Karpas-422 (cell line): ENCODE measurements around the gene WDR45B. TPM values are rescaled to one million over a fixed set of nuclear protein-coding genes. Genes with fewer than 3 reads are reported as not detected.

Source experiments
- DNase-seq: peaks from one replicate; pipeline ENCODE4 v3.0.0-alpha.2; 2015
- H2AFZ ChIP-seq: fragments of 200-600 bp; sonication (generic); 2 replicates; pipeline ENCODE4 v1.6.1; 2014; ENCODE audit warnings: antibody characterized with exemption, low read length, mixed read lengths
- H3K27ac ChIP-seq: fragments of 200-600 bp; sonication (generic); 2 replicates; pipeline ENCODE4 v1.5.1; 2014; ENCODE audit warnings: mild to moderate bottlenecking, low read length, moderate library complexity
- H3K27me3 ChIP-seq: fragments of 200-600 bp; sonication (generic); 2 replicates; pipeline ENCODE4 v1.6.1; 2014; ENCODE audit warnings: low read length, mixed read lengths
- H3K36me3 ChIP-seq: fragments of 200-600 bp; sonication (generic); 2 replicates; pipeline ENCODE4 v1.6.1; 2014; ENCODE audit warnings: low read length, mixed read lengths; ENCODE audit not compliant: insufficient read depth
- H3K4me1 ChIP-seq: fragments of 200-600 bp; sonication (generic); 2 replicates; pipeline ENCODE4 v1.6.1; 2014; ENCODE audit warnings: mild to moderate bottlenecking, low read length, mixed read lengths
- H3K4me2 ChIP-seq: fragments of 200-600 bp; sonication (generic); 2 replicates; pipeline ENCODE4 v1.6.1; 2014; ENCODE audit warnings: low read length, low read depth, mild to moderate bottlenecking; ENCODE audit not compliant: poor library complexity, severe bottlenecking
- H3K4me3 ChIP-seq: fragments of 200-600 bp; sonication (generic); 2 replicates; pipeline ENCODE4 v1.5.1; 2014; ENCODE audit warnings: mild to moderate bottlenecking, antibody characterized with exemption, low read length, mixed read lengths
- H3K79me2 ChIP-seq: fragments of 200-600 bp; sonication (generic); 2 replicates; pipeline ENCODE4 v1.6.1; 2014; ENCODE audit warnings: mild to moderate bottlenecking, low read length, mixed read lengths
- H3K9ac ChIP-seq: fragments of 200-600 bp; sonication (generic); 2 replicates; pipeline ENCODE4 v1.6.0; 2014; ENCODE audit warnings: low read length
- H3K9me2 ChIP-seq: fragments of 200-600 bp; sonication (generic), shearing (Covaris generic); replicated peaks from 2 replicates; pipeline ENCODE4 v1.6.0; 2014; ENCODE audit warnings: mild to moderate bottlenecking, low read length, moderate library complexity; ENCODE audit not compliant: insufficient read depth
- H3K9me3 ChIP-seq: fragments of 300-700, 200-600 bp; sonication (generic); 2 replicates; pipeline ENCODE4 v1.6.1; 2014; ENCODE audit warnings: low read length, mixed read lengths
- H4K20me1 ChIP-seq: fragments of 200-600 bp; sonication (generic); 2 replicates; pipeline ENCODE4 v1.6.1; 2014; ENCODE audit warnings: mild to moderate bottlenecking, antibody characterized with exemption, low read length, low read depth; ENCODE audit not compliant: insufficient read depth
- total RNA-seq: library from RNA; depleted of rRNA; stranded (reverse); fragments of >200 nt; shearing (Covaris generic); gene quantifications from 2 replicates; pipeline ENCODE4 v1.2.3, GENCODE V29; 2014; ENCODE audit warnings: low replicate concordance

Gene WDR45B
- total RNA-seq, 1 experiment from 2014 or later = 55.8 TPM

DNA sequence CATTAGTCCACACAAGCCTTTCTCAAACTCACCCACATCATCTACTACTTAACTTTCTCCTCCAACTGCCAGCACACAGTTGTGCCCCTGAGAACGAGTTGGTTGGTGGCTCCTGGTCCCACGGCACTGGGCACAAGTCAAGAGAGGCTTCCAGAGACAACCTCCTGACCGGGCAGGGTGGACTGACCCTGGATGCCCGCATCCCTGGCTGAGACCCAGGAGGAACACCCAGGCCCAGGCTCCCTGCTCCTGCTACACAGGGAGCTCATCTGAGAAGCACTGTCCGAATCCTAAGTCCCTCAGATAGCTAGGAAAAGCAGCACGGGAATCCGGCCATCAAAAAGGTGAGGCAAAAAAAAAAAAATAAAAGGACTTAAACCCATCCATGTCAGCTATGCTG is 29.0 kb downstream of the WDR45B start:
- Histone ChIP-seq H3K36me3 (peaks cover 28% of the 10 kb centered on the region; the same call in 1 of the 2 replicates), H2AFZ (no peak overlapping the region), H3K27ac (no peak overlapping the region), H3K9me2 (no peaks in the 10 kb centered on the region), H3K9ac (no peak overlapping the region), H3K4me1 (no peaks in the 10 kb centered on the region), H3K4me2 (no peak overlapping the region), H3K27me3 (no peaks in the 10 kb centered on the region), H3K4me3 (no peak overlapping the region), H3K9me3 (no peaks in the 10 kb centered on the region), H4K20me1 (0 out of 2 replicates have a peak, but pooled peaks cover 9% of the 10 kb centered on the region), H3K79me2 (peaks cover 11% of the 10 kb centered on the region; the same call in 1 of the 2 replicates)
- no peak for DNase-seq

DNA sequence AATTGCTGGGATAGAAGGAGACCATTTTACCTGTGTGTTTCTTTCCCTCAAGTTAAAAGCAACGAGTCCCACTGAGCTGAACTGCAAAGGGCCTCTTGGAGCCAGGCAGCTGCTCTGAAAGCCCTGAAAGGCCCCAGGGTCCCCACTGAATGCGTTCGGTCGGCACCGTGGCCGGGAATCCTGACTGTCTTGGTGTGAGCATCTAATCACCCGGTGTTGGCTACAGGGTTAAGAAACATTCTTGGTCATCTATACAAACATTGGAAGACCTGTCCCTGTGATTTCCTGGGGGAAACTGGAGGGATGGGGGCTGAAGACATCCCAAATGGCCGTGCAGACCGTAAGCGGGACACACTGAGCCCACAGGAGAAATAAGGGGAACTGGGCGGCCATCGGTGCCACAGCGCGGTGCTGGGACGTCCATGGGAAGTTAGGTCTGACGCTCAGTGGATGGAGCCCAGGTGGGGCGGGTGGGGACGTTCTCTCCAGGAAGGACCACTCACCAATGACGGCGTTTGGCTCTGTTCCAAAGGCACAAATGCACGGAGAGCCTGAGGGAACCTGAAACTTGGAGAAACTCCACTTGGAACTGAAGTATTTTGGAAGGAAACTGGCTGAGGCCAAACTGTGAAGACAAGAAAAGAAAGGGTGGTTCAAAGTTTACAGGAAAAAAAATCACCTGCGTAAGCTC is 32.1 kb downstream of the WDR45B start:
- Histone ChIP-seq H2AFZ (no peak overlapping the region), H3K36me3 (peaks cover 31% of the 10 kb centered on the region)

DNA sequence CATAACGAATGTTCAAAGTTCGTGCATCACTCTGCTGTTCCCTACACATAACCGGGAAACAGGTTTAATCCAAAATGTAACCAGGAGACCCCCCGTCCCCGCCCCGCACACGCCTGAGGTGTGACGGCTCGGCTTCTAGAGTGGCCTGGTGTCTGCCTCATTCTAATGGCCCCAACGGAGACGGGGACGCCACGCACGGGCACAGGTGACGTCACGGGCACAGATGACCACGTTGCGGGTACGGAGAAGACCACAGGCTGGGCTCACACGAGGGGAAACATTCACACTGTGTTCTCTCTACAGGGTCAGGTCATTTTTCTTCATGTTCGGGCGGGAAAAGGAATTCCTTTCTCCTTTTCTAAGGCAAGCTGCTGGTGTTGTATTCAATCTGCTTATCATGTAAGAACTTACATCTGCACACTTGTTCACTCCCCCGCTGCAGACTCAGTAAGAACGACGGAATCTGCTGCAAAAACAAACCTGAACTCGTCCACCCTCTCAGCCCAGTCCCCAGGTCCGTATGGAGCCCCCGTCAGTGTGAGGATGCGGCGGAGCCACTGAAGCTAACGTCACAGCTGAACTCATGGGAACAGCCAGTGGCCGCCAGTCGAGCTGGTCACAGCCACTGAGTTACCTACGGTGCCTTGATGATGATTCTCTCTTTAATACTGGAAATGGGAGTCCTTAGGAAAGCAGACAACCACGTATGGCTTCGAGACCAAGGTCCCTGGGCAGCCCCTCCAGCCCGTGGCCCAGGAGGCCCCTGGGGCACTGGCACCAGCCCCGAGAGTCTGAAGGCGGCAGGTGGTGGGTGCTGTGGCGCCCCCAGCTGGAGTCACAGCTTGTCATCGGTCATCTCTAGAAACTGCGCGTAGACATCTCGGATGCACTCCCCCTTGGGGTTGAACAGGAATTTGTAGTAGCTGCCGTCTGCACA is 32.9 kb downstream of the WDR45B start:
- no peak overlapping the region for H3K4me3 ChIP-seq
- no peaks in the 10 kb centered on the region for H3K9me2 ChIP-seq
- H3K9me3 ChIP-seq = no peaks in the 10 kb centered on the region
- H3K36me3 ChIP-seq = peaks cover 29% of the 10 kb centered on the region
- no peaks in the 10 kb centered on the region for H3K27me3 ChIP-seq
- no peak for DNase-seq
- H4K20me1 ChIP-seq = 0 out of 2 replicates have a peak, but pooled peaks cover 4% of the 10 kb centered on the region
- H2AFZ ChIP-seq = no peak overlapping the region
- no peak overlapping the region for H3K27ac ChIP-seq
- no peak overlapping the region for H3K4me2 ChIP-seq
- no peaks in the 10 kb centered on the region for H3K4me1 ChIP-seq
- no peak overlapping the region for H3K9ac ChIP-seq
- 0 out of 2 replicates have a peak, but pooled peaks cover 3% of the 10 kb centered on the region for H3K79me2 ChIP-seq

More for the DNA sequence above, 32.1 kb downstream of the WDR45B start:
- H3K27ac ChIP-seq = no peak overlapping the region
- H3K4me1 ChIP-seq = no peaks in the 10 kb centered on the region
- H3K27me3 ChIP-seq = no peaks in the 10 kb centered on the region
- H3K79me2 ChIP-seq = 0 out of 2 replicates have a peak, but pooled peaks cover 3% of the 10 kb centered on the region
- H3K4me2 ChIP-seq = no peak overlapping the region
- H3K4me3 ChIP-seq = no peak overlapping the region
- no peak for DNase-seq
- H4K20me1 ChIP-seq = 0 out of 2 replicates have a peak, but pooled peaks cover 4% of the 10 kb centered on the region
- H3K9me2 ChIP-seq = no peaks in the 10 kb centered on the region
- no peaks in the 10 kb centered on the region for H3K9me3 ChIP-seq
- H3K9ac ChIP-seq = no peak overlapping the region

DNA sequence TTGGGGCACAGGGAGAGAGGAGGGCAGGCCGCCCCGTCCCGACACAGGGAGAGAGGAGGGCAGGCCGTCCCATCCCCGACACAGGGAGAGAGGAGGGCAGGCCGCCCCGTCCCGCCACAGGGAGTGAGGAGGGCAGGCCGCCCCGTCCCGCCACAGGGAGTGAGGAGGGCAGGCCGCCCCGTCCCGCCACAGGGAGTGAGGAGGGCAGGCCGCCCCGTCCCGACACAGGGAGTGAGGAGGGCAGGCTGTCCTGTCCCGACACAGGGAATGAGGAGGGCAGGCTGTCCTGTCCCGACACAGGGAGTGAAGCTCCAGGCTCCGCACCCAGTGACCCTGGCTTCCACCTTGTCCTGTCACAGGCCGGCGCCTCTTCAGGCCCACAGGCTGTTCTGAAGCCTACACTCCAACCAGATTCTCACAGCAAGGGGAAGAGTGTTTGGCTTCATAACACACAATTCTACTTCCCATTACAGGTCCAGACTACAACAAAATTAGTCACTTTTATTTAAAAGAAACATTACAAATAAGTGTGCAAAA is 34.1 kb downstream of the WDR45B start:
- no peaks in the 10 kb centered on the region for H3K4me1 ChIP-seq
- H3K79me2 ChIP-seq = 0 out of 2 replicates have a peak, but pooled peaks cover 3% of the 10 kb centered on the region
- no peaks in the 10 kb centered on the region for H3K27me3 ChIP-seq
- peaks cover 31% of the 10 kb centered on the region for H3K36me3 ChIP-seq
- H4K20me1 ChIP-seq = no peaks in the 10 kb centered on the region
- H3K9me2 ChIP-seq = no peaks in the 10 kb centered on the region
- H3K4me3 ChIP-seq = no peak overlapping the region
- no peak for DNase-seq
- H3K9ac ChIP-seq = no peak overlapping the region
- H3K9me3 ChIP-seq = no peaks in the 10 kb centered on the region
- no peak overlapping the region for H2AFZ ChIP-seq
- H3K4me2 ChIP-seq = no peak overlapping the region
- H3K27ac ChIP-seq = no peak overlapping the region

DNA sequence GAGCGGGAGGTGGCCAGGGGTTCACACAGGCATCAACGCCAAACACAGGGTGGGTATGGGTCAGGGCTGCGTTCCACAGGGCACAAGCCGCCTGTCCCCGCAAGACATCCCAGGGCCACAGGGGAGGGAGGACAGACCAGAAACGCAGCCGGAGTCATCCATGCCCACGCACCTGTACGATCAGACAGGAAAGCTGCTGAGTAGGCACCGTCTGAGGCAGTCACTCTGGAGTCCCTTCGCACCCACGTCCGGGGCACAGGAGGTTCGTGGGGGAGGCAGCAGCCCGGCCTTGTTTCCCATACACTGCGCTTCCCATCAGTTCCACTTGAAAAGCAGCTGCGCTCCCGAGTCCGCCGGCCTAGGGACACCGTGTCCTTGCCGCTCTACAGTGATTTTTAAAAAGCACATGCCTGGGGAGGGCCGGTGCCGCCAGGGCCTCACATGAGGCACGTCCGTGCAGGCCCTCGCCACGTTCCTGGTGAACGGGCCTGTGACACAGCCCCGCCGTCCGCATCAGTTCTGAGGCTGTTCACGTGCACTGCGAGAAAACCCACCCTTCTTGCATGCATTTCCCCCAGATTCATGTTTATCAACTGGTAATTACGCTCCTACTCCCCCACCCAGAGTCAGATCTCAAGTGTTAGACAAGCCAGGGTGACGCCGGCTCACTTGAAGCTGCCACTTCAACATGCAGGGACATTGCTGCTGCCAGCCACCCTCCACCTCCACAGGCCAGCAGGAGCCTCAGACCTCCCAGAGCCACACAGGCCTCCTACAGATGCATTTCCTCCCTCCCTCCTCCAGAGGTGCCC is 34.8 kb downstream of the WDR45B start:
- peaks cover 27% of the 10 kb centered on the region for H3K36me3 ChIP-seq
- no peak overlapping the region for H3K4me3 ChIP-seq
- no peak overlapping the region for H3K4me2 ChIP-seq
- no peaks in the 10 kb centered on the region for H3K4me1 ChIP-seq
- H3K9me2 ChIP-seq = no peaks in the 10 kb centered on the region
- no peak overlapping the region for H3K9ac ChIP-seq
- H4K20me1 ChIP-seq = no peaks in the 10 kb centered on the region
- H3K27ac ChIP-seq = no peak overlapping the region
- no peak overlapping the region for H2AFZ ChIP-seq
- 0 out of 2 replicates have a peak, but pooled peaks cover 3% of the 10 kb centered on the region for H3K79me2 ChIP-seq
- no peaks in the 10 kb centered on the region for H3K27me3 ChIP-seq
- no peaks in the 10 kb centered on the region for H3K9me3 ChIP-seq
- no peak for DNase-seq

DNA sequence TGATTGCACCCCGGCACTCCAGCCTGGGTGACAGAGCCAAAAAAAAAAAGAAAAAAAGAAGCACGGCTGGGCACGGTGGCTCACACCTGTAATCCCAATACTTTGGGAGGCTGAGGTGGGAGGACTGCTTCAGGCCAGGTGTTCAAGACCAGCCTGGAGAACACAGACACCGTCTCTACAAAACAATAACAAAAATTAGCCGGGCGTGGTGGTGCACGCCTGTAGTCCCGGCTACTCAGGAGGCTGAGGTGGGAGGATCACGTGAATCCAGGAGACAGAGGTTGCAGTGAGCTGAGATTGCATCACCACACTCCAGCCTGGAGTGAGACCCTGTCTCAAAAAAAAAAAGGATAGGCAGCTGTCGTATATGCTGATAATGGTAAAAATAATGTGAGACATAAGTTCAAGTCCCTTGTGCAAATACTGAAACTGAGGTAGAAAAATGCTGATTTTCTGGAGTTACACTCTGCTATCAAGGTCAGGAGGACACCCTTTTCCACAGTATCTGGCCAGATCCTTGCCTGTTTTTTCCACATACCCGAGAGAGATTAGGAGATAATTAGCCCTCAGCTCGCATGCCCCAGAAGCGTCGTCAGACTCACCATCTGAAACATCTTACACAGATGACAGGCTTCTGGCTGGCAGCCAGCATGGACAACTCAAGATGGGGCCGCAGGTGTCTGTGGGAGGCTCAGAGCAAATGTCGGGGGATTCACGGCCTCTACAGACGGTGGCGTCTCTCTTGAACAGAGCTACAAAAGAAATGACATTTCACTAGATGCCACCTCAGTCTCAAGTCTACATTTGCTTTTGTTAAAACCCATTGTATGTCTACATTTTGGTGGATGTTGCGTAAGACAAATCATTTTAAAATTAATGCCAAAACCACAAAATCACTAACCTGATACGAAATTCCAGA is 36.8 kb downstream of the WDR45B start:
- peaks cover 30% of the 10 kb centered on the region for H3K36me3 ChIP-seq
- no peaks in the 10 kb centered on the region for H3K9me3 ChIP-seq

DNA sequence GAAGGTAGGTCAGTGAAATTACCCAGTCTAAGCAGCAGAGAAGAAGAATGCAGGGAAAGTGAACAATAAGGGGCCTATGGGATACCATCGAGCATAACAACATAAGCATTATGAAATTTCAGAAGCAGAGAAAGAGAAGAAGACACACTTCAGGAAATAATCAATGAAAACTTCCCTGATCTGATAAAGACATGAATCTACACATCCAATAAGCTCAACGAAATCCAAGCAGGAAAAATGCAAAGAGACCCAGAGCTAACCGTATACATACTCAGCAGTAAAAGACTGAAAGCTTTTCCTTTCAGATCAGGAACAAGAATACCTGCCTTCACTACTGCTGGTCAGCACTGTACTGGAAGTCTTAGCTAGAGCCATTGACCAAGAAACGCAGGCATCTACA is 38.6 kb downstream of the WDR45B start:
- H4K20me1 ChIP-seq = no peaks in the 10 kb centered on the region
- H3K9me2 ChIP-seq = no peaks in the 10 kb centered on the region
- H2AFZ ChIP-seq = no peak overlapping the region
- H3K9ac ChIP-seq = no peak overlapping the region
- no peak overlapping the region for H3K4me3 ChIP-seq
- H3K4me1 ChIP-seq = no peaks in the 10 kb centered on the region
- H3K9me3 ChIP-seq = no peaks in the 10 kb centered on the region
- no peaks in the 10 kb centered on the region for H3K79me2 ChIP-seq
- no peak overlapping the region for H3K27ac ChIP-seq
- no peak for DNase-seq
- no peak overlapping the region for H3K4me2 ChIP-seq
- H3K27me3 ChIP-seq = no peaks in the 10 kb centered on the region
- H3K36me3 ChIP-seq = peaks cover 34% of the 10 kb centered on the region

More for the DNA sequence above, 36.8 kb downstream of the WDR45B start:
- H3K9me2 ChIP-seq = no peaks in the 10 kb centered on the region
- H4K20me1 ChIP-seq = no peaks in the 10 kb centered on the region
- no peak overlapping the region for H3K27ac ChIP-seq
- no peak overlapping the region for H3K9ac ChIP-seq
- H3K79me2 ChIP-seq = no peaks in the 10 kb centered on the region
- no peak overlapping the region for H3K4me3 ChIP-seq
- H2AFZ ChIP-seq = no peak overlapping the region
- no peaks in the 10 kb centered on the region for H3K27me3 ChIP-seq
- no peak for DNase-seq
- no peaks in the 10 kb centered on the region for H3K4me1 ChIP-seq
- H3K4me2 ChIP-seq = no peak overlapping the region
